ENCODE measurements around the gene TMCC1.

The TMCC1 gene

DNA sequence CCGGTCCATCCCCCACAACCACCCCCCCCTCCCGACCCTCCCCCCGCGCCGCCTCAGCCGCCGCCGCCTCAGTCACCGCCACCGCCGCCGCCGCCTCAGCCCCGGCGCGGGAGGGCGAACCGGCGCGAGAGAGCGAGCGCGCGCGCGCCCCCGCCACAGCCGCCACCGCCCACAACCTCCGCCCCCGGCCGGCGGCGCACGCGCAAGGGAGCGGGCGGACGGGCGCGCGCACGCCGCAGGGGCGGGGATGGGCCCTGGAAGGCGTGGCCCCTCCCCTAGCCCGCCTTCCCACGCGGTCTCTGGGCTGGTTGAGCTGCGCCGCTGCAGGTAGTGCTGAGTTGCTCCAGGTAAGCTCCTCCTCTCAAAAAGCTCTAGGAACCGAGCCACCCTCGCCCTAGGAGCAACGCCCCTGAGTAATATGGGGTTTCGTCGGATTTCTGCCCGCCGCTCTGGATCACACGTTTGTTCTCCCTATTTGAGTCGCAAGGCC, at the start of gene TMCC1:
Gene TMCC1, minus strand, starts transcription at position 131 of the 490 bp plus-strand sequence.
- TF ChIP-seq, protein P1, sequence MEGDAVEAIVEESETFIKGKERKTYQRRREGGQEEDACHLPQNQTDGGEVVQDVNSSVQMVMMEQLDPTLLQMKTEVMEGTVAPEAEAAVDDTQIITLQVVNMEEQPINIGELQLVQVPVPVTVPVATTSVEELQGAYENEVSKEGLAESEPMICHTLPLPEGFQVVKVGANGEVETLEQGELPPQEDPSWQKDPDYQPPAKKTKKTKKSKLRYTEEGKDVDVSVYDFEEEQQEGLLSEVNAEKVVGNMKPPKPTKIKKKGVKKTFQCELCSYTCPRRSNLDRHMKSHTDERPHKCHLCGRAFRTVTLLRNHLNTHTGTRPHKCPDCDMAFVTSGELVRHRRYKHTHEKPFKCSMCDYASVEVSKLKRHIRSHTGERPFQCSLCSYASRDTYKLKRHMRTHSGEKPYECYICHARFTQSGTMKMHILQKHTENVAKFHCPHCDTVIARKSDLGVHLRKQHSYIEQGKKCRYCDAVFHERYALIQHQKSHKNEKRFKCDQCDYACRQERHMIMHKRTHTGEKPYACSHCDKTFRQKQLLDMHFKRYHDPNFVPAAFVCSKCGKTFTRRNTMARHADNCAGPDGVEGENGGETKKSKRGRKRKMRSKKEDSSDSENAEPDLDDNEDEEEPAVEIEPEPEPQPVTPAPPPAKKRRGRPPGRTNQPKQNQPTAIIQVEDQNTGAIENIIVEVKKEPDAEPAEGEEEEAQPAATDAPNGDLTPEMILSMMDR (conservative IDR thresholded peaks at IDR 0.05; ENCODE audit: low read depth, low read length), result no peak
- peak within 1 kb of the TSS; percentile 82 for H3K4me3 ChIP-seq (ENCODE audit: low read depth, low read length)

DNA sequence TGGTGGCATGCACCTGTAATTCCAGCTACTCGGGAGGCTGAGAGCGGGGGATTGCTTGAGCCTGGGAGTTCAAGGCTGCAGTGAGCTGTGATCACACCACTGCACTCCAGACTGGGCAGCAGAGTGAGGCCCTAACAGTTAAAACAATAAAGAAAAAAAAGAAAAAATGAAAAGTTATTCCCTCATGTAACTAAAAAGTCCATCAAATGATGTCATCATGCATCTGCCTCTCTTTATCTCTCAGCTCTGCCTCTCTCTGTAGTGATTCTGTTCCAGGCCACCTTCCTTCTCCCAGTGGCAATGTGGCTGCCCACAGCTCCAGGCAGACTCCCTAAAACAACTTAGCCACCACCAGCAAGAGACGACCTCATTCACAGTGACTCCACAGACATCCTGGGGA, 49.5 kb upstream of the TMCC1 start:
- no peak overlapping the region for H3K4me3 ChIP-seq (ENCODE audit: low read depth, low read length)
- TF ChIP-seq, protein P1 (conservative IDR thresholded peaks at IDR 0.05; ENCODE audit: low read depth, low read length), result no peak
- no peak for DNase-seq (ENCODE audit: low read depth)

More for the DNA sequence above, at the start of gene TMCC1:
- peak; percentile 74 for DNase-seq (ENCODE audit: low read depth)

DNA sequence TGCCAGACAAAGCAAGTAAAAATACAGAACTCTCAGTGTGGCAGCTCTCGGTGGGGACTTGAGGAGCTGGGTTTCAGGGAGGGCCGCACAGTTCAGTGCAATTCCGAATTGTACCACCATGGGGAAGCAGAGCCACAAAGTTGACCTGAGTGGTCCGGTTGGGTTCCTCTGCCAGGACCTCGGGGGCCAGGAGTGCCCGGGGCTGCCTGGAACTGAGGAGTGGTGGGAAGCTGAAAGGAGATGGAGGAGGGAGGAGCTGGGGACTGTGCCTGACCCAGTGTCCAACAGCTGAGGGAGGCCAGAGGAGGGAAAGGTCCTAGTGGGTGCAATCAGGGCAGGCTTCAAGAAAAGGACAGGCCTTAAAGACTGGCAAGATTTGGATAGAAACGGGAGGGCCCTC, 48.8 kb upstream of the TMCC1 start:
- DNase-seq (ENCODE audit: low read depth), result peak; percentile 74
- TF ChIP-seq, protein P1 (conservative IDR thresholded peaks at IDR 0.05; ENCODE audit: low read depth, low read length), result peak; percentile 81
- no peak overlapping the region for H3K4me3 ChIP-seq (ENCODE audit: low read depth, low read length)

DNA sequence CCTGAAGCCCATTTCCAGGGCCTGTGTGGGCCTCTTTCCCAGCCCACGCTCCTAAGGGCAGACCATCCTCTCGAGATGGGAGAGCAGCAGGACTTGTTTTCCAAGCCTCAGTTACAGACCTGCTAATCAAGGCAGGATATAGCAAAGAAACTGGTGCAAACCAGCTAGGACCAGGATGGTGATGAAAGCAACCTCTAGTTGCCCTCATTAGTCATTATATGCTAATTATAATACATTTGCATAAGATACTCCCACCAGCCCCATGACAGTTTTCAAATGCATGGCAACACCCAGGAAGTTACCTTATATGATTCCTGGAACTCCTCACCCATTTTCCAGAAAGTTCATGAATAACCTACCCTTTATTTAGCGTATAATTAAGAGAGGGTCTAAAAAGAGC, 46.6 kb upstream of the TMCC1 start:
- DNase-seq (ENCODE audit: low read depth), result no peak
- TF ChIP-seq, protein P1 (conservative IDR thresholded peaks at IDR 0.05; ENCODE audit: low read depth, low read length), result no peak

DNA sequence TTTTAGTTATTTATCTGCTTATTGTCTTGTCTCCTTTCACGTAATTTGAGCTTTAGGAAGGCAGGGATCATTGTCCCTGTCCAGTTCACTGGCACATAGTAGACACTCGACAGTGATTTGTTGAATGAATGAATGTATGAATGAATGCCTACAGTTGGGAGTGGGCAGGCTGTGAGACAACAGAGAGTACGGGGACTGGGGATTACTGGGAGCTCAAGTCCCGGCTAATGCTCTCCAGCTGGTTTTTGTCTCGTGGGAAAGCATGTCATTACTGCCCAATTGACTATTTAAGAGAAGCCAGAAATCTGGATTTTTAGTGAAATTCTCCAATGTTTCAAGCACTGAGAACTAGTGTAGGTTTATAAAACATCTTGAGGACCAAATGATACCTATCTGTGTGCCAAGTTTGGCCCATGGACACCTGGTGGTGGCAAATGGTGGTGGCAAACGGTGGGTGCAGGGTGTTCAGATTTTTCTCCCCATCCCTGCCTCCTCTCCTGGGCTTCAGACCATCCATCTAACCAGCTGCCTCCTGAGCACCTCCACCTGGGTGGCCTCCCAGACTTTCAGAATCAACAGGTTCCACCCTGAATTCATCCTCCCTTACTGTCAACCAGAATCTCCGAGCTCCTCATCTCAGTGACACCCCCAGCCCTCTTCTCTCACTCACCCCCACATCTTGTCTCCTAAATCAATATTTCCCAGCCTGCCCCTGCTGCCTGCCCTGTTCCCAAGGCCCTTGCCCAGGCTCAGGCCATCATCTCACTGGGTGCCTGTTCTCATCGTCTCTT, 44.8 kb upstream of the TMCC1 start:
- no peak for DNase-seq (ENCODE audit: low read depth)
- TF ChIP-seq, protein P1 (conservative IDR thresholded peaks at IDR 0.05; ENCODE audit: low read depth, low read length), result no peak
- no peak overlapping the region for H3K4me3 ChIP-seq (ENCODE audit: low read depth, low read length)

More for the DNA sequence above, 46.6 kb upstream of the TMCC1 start:
- no peak overlapping the region for H3K4me3 ChIP-seq (ENCODE audit: low read depth, low read length)

DNA sequence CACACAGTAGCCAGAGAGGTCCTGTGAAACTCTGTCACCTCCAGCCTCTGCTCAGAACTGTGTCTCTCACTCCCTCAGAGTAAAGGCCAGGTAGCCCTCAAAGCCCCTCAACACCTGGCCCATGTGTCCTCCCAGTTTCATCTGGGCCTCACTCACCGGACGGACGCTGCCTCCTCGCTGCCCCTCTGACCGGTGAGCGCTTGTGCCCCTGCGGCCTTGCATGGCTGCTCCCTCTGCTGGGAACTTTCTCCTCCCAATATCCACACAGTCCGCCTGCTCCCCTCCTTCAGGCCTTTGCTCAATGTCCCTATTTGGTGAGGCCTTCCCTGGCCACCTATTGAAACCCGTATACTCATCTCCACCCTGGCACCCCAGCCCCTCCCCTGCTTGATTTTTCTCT, 44.2 kb upstream of the TMCC1 start:
- TF ChIP-seq, protein P1 (conservative IDR thresholded peaks at IDR 0.05; ENCODE audit: low read depth, low read length), result no peak
- DNase-seq (ENCODE audit: low read depth), result no peak
- no peak overlapping the region for H3K4me3 ChIP-seq (ENCODE audit: low read depth, low read length)

DNA sequence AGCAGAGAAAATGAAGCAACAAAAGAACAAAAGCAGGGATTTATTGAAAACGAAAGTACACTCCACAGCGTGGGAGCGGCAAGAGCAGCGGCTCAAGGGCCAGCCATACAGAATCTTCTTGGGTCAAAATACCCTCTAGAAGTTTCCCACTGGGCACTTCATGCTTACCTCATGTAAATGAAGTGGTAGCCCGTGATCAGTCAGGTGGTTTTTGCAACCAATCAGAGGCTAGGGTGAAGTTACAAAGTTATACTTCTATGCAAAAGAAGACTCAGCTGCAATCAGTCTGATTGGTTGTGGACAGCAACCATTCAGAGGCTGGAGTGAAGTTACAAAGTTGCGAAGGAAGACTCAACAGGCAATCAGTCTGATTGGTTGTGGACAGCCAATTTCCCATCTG, 43.2 kb upstream of the TMCC1 start:
- peak; percentile 82 for DNase-seq (ENCODE audit: low read depth)
- TF ChIP-seq, protein P1 (conservative IDR thresholded peaks at IDR 0.05; ENCODE audit: low read depth, low read length), result no peak
- peak overlapping the region; percentile 39 for H3K4me3 ChIP-seq (ENCODE audit: low read depth, low read length)

Data from choroid plexus epithelial cell (primary cell).